Prostate gland (tissue), 2 donors: ENCODE results near the gene LYPD8. TPM values are rescaled to one million over a fixed set of nuclear protein-coding genes. Genes with fewer than 3 reads are reported as not detected.
"Not testable (repeated sequence)": the region's sequence is repeated elsewhere in the genome, so short reads cannot be mapped to it uniquely, and the experiment has no call there.

ENCODE experiments used
- DNase-seq: peaks from one replicate; pipeline ENCODE4 v3.0.0-alpha.2; 2019; ENCODE audit warnings: low spot score
- H3K27ac ChIP-seq, 2 donors: fragments of 200-600 bp; sonication (generic); 2 replicates each; pipeline ENCODE4 v1.5.1; 2017 to 2019
- H3K27me3 ChIP-seq: fragments of 200-600 bp; sonication (generic); replicated peaks from 2 replicates; pipeline ENCODE4 v1.5.1; 2019; ENCODE audit not compliant: insufficient read depth
- H3K36me3 ChIP-seq, 2 donors: fragments of 200-600 bp; sonication (generic); 1 replicate in 1 of 2; 2 replicates in 1 of 2; pipeline versions ENCODE4 v1.5.1 to v1.8.1; 2017 to 2019
- H3K4me1 ChIP-seq: fragments of 200-600 bp; sonication (generic); replicated peaks from 2 replicates; pipeline ENCODE4 v1.5.1; 2019
- H3K4me3 ChIP-seq, 2 donors: fragments of 200-600 bp; sonication (generic); 2 replicates each; pipeline ENCODE4 v1.5.1; 2017 to 2019
- H3K9me3 ChIP-seq: fragments of 200-600 bp; sonication (generic); 2 replicates; pipeline ENCODE4 v1.5.1; 2017
- POLR2A ChIP-seq: fragments of 450-650 bp; IDR thresholded peaks from one replicate; pipeline ENCODE4 v1.6.1; 2016; ENCODE audit warnings: antibody characterized with exemption, mild to moderate bottlenecking
- POLR2AphosphoS5 ChIP-seq: sonication (generic); formaldehyde crosslinking; IDR thresholded peaks from one replicate; pipeline ENCODE4 v1.6.1; 2017; ENCODE audit warnings: antibody characterized with exemption
- WGBS: methylation state at CpG from one replicate; pipeline ENCODE4 v1.1.5; 2018; 5-methylcytosine and 5-hydroxymethylcytosine counted together
- intact Hi-C: fragments of 100-400 bp; cut with DNase I; formaldehyde crosslinking; loops from one replicate; pipeline ENCODE4 v1.14.2; 2022
- total RNA-seq, 2 donors: library from RNA; depleted of rRNA; stranded (reverse); fragments of >200 nt; gene quantifications; one replicate each; pipeline ENCODE4 v1.1.0, GENCODE V29; 2016
- TF ChIP-seq, protein P1 (sequence below), 4 experiments: fragments of 200-600 bp in 2 of 4; fragments of 450-650 bp in 2 of 4; sonication (generic) in 2 of 4; IDR thresholded peaks; 1 replicate in 3 of 4; 2 replicates in 1 of 4; pipeline ENCODE4 v1.5.1; 2016 to 2019; ENCODE audit warnings: antibody characterized with exemption in 4 of 4, mild to moderate bottlenecking in 2 of 4, moderate library complexity in 2 of 4

LYPD8 gene, protein sequence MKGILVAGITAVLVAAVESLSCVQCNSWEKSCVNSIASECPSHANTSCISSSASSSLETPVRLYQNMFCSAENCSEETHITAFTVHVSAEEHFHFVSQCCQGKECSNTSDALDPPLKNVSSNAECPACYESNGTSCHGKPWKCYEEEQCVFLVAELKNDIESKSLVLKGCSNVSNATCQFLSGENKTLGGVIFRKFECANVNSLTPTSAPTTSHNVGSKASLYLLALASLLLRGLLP
- not detected for total RNA-seq

DNA sequence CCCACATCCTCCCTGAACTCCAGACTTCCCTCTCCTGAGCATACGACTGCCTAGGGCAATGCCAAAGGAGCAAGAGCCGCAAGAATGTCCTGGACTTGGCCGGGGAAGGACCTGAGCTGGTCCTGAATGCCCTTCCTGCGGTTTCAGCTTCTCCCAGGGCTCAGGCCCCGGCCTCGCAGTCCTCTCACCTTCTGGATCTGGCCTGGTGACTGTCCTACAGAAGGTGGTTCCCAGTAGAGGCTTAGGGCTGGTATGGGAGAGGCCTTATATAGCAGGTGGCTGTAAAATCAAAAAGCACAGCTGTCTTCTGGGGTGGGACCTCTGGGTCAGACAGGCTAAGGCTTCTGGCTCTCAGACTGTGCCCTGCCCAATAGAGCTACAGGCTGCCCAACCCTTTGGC, at the start of gene LYPD8:
TSS of gene LYPD8 (minus strand) at position 243 of the 400 bp plus-strand sequence. CDS start 4,678 bp downstream, outside the sequence.
- intact Hi-C loops = no loop called here
- no peaks in the 10 kb centered on the region for H3K27me3 ChIP-seq
- WGBS = 86% methylated on average over 6 of the region's 6 CpGs
- H3K9me3 ChIP-seq = no peaks in the 10 kb centered on the region
- no peaks in the 10 kb centered on the region for H3K4me1 ChIP-seq
- no peak within 1 kb of the TSS for H3K27ac ChIP-seq
- no peaks in the 10 kb centered on the region for H3K36me3 ChIP-seq
- TF ChIP-seq, protein P1, sequence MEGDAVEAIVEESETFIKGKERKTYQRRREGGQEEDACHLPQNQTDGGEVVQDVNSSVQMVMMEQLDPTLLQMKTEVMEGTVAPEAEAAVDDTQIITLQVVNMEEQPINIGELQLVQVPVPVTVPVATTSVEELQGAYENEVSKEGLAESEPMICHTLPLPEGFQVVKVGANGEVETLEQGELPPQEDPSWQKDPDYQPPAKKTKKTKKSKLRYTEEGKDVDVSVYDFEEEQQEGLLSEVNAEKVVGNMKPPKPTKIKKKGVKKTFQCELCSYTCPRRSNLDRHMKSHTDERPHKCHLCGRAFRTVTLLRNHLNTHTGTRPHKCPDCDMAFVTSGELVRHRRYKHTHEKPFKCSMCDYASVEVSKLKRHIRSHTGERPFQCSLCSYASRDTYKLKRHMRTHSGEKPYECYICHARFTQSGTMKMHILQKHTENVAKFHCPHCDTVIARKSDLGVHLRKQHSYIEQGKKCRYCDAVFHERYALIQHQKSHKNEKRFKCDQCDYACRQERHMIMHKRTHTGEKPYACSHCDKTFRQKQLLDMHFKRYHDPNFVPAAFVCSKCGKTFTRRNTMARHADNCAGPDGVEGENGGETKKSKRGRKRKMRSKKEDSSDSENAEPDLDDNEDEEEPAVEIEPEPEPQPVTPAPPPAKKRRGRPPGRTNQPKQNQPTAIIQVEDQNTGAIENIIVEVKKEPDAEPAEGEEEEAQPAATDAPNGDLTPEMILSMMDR (IDR thresholded peaks at IDR 0.05) = no peak
- TF ChIP-seq POLR2AphosphoS5 = no peak
- TF ChIP-seq POLR2A = no peak
- no peak within 1 kb of the TSS for H3K4me3 ChIP-seq
- no peak for DNase-seq

DNA sequence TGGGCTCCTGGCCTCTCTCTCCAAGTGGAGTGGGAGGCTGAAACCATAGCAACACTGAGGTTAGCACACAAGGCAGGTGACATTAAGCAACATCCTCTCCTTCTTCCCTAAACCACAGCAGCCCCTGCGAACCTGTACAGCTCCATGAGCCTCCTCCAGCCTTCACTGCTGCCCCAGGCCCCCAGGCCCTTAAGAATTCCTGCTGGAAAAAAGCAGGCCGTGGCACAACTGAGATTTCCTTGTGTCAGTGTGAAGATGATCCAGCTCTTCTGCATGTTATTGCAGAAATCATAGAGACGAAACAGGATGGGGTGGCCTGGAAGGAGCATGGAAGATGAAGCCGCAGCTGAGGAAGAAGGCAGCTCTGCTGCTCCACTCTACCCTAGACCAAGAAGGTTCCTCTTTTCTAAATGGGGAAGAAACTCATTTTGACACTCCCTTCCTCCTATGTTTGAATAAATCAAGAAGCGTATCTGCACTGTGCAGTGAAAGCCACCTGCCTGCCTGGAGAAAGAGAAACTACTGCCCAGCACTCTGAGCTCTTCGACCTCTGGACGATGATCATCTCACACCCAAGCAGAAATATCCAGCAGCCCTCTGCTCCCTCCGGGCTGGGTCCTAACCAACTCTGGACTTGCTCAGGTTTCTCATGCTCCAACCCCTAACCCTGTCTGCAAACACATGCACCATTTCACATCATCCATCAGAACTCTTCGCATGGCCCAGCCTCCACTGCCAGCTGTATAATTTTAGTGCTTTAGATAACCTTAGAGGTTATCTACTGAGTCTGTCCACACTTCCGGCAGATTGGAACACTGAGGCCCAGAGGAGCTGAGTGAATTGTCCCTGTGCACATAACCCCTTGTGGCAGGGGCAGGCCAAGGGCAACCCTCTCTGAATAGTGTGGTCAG, 49.5 kb upstream of the LYPD8 start:
- 73% methylated on average over 10 of the region's 10 CpGs for WGBS
- H3K27me3 ChIP-seq = no peaks in the 10 kb centered on the region
- DNase-seq = no peak
- TF ChIP-seq POLR2A (no peak), POLR2AphosphoS5 (no peak)
- TF ChIP-seq, protein P1 (IDR thresholded peaks at IDR 0.05) = no peak
- H3K9me3 ChIP-seq = no peaks in the 10 kb centered on the region
- no peak overlapping the region for H3K27ac ChIP-seq
- no peaks in the 10 kb centered on the region for H3K36me3 ChIP-seq
- no peak overlapping the region for H3K4me3 ChIP-seq
- intact Hi-C loops = loop anchor here (5.0 kb wide), 1 partner anchor 108 kb away; no protein-coding TSS in a partner anchor
- H3K4me1 ChIP-seq = peaks cover 2% of the 10 kb centered on the region

DNA sequence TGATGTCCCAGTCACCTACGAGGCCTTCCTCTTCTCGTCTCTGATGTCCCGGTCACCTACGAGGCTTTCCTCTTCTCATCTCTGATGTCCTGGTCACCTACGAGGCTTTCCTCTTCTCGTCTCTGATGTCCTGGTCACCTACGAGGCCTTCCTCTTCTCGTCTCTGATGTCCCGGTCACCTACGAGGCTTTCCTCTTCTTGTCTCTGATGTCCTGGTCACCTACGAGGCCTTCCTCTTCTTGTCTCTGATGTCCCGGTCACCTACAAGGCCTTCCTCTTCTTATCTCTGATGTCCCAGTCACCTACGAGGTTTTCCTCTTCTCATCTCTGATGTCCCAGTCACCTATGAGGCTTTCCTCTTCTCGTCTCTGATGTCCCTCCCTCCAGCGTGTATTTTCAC, 47.9 kb upstream of the LYPD8 start:
- 88% methylated on average over 15 of the region's 15 CpGs for WGBS
- not testable (repeated sequence) for H3K4me1 ChIP-seq, DNase-seq

DNA sequence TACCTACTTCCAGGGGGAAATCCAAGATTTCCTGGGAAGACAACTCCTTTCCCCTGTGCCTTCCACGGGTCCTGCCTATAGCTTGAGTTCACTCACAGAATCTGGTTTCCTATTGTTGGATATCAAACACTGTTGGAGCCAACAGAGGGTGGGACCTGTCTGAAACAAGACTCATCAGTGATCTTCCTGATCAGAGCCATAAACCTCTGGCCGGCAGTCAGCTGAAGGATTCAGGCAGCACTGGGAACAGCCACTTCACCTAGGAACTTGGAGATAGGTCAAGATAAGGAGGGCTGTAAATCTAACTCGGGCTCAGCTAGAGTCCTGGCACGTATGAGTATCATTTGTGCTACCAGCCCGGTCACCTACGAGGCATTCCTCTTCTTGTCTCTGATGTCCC, 46.9 kb upstream of the LYPD8 start:
- no peak overlapping the region for H3K4me3 ChIP-seq
- H3K36me3 ChIP-seq = no peaks in the 10 kb centered on the region
- intact Hi-C loops = no loop called here
- DNase-seq = no peak
- no peak overlapping the region for H3K27ac ChIP-seq
- no peak for TF ChIP-seq POLR2A
- TF ChIP-seq, protein P1 (IDR thresholded peaks at IDR 0.05) = no peak
- TF ChIP-seq POLR2AphosphoS5 = no peak
- H3K4me1 ChIP-seq = peaks cover 2% of the 10 kb centered on the region
- 59% methylated on average over 6 of the region's 6 CpGs for WGBS
- H3K27me3 ChIP-seq = no peaks in the 10 kb centered on the region
- no peaks in the 10 kb centered on the region for H3K9me3 ChIP-seq

More for the DNA sequence above, 47.9 kb upstream of the LYPD8 start:
- H3K36me3 ChIP-seq, H3K27me3 ChIP-seq, H3K4me3 ChIP-seq, intact Hi-C loops, H3K27ac ChIP-seq, H3K9me3 ChIP-seq: not testable (repeated sequence)

DNA sequence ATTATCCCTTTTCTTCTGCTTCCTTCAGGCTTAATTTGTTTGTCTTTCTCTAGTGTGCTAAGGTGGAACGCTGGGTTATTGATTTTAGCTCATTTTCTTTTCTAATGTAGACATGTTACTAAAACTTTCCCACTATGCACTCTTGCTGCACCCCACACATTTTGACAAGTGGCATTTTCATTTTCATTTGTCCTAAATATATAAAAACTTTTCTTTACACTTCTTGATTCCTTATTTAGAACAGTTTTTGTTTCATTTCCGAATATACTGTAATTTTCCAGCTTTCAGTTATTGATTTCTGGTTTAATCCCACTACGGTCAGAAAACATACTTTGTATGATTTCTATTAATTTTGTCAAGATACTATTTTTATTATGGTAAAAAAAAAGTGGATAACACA, 44.9 kb upstream of the LYPD8 start:
- H3K9me3 ChIP-seq = no peaks in the 10 kb centered on the region
- H3K36me3 ChIP-seq = no peaks in the 10 kb centered on the region
- intact Hi-C loops = no loop called here
- no peaks in the 10 kb centered on the region for H3K27me3 ChIP-seq
- no peak for DNase-seq
- TF ChIP-seq POLR2AphosphoS5 = no peak
- TF ChIP-seq POLR2A = no peak
- TF ChIP-seq, protein P1 (IDR thresholded peaks at IDR 0.05) = no peak
- 72% methylated on average over 3 of the region's 3 CpGs for WGBS
- no peak overlapping the region for H3K27ac ChIP-seq
- no peak overlapping the region for H3K4me3 ChIP-seq
- H3K4me1 ChIP-seq = peaks cover 2% of the 10 kb centered on the region
